Endodermal cell (in vitro differentiated cells): ENCODE measurements around the gene MYLK2. TPM values are rescaled to one million over a fixed set of nuclear protein-coding genes. Genes with fewer than 3 reads are reported as not detected.

ENCODE experiments used
- DNase-seq: peaks from one replicate; pipeline ENCODE4 v3.0.0-alpha.2; 2017
- H3K27ac ChIP-seq: 2 replicates; pipeline ENCODE4 v1.5.1; 2013; ENCODE audit warnings: mild to moderate bottlenecking, low read depth, low read length, moderate library complexity
- H3K27me3 ChIP-seq: 2 replicates; pipeline ENCODE4 v1.6.1; 2013; ENCODE audit warnings: mild to moderate bottlenecking, low read length, moderate library complexity; ENCODE audit not compliant: insufficient read depth, control insufficient read depth, poor library complexity, severe bottlenecking
- H3K36me3 ChIP-seq: 2 replicates; pipeline ENCODE4 v1.7.0; 2013; ENCODE audit warnings: mild to moderate bottlenecking, low read length, moderate library complexity; ENCODE audit not compliant: control insufficient read depth, insufficient read depth
- H3K4me1 ChIP-seq: one replicate; pipeline ENCODE4 v1.7.0; 2013; ENCODE audit warnings: low read length; ENCODE audit not compliant: control insufficient read depth, insufficient read depth
- H3K4me3 ChIP-seq: 2 replicates; pipeline ENCODE4 v1.5.1; 2013; ENCODE audit warnings: mild to moderate bottlenecking, low read length, moderate library complexity
- H3K9ac ChIP-seq: 2 replicates; pipeline ENCODE4 v1.6.1; 2013; ENCODE audit warnings: mild to moderate bottlenecking, low read length, moderate library complexity; ENCODE audit not compliant: poor library complexity, severe bottlenecking; ENCODE audit errors: extremely low read depth
- H3K9me3 ChIP-seq: 2 replicates; pipeline ENCODE4 v1.6.1; 2013; ENCODE audit warnings: mild to moderate bottlenecking, low read length, moderate library complexity; ENCODE audit not compliant: control insufficient read depth
- H3K27ac Mint-ChIP-seq: 2 replicates; pipeline ENCODE4 v1.8.0; 2020; ENCODE audit warnings: mixed read lengths
- H3K27me3 Mint-ChIP-seq: 2 replicates; pipeline ENCODE4 v1.8.0; 2021; ENCODE audit warnings: mild to moderate bottlenecking, mixed read lengths; ENCODE audit not compliant: insufficient read depth
- H3K36me3 Mint-ChIP-seq: 2 replicates; pipeline ENCODE4 v1.8.0; 2020; ENCODE audit warnings: low read depth, mixed read lengths
- H3K4me1 Mint-ChIP-seq: 2 replicates; pipeline ENCODE4 v1.8.0; 2020; ENCODE audit warnings: mixed read lengths
- H3K4me3 Mint-ChIP-seq: 2 replicates; pipeline ENCODE4 v1.8.0; 2020; ENCODE audit warnings: mild to moderate bottlenecking, moderate library complexity, mixed read lengths
- H3K9me3 Mint-ChIP-seq: 2 replicates; pipeline ENCODE4 v1.8.0; 2020; ENCODE audit warnings: mild to moderate bottlenecking, mixed read lengths
- WGBS, 2 experiments: methylation state at CpG; one replicate each; pipeline versions ENCODE4 v1.1.5 to v1.1.7; 2013; ENCODE audit warnings: missing lambda C conversion rate in 2 of 2, mixed read lengths in 1 of 2; ENCODE audit not compliant: insufficient coverage in 1 of 2, insufficient read length in 1 of 2; 5-methylcytosine and 5-hydroxymethylcytosine counted together
- total RNA-seq, 2 donors: library from RNA; stranded (reverse); fragmentation: NEBNext Ultra II Directional in 1 of 2; extraction: Animal tissue kit (Norgen Biotek cat#: 25700) in 1 of 2; gene quantifications; 2 replicates in 1 of 2; 3 replicates in 1 of 2; pipeline ENCODE4 v1.2.1, GENCODE V29; 2021
- TF ChIP-seq, protein P1 (sequence below): fragments of 200-600 bp; sonication (generic); conservative IDR thresholded peaks from 2 replicates; pipeline ENCODE4 v1.5.0; 2021; ENCODE audit warnings: antibody characterized with exemption, mild to moderate bottlenecking

The MYLK2 gene
- total RNA-seq, 2 donors from 2014 or later, result 0.20 to 0.29 TPM

DNA sequence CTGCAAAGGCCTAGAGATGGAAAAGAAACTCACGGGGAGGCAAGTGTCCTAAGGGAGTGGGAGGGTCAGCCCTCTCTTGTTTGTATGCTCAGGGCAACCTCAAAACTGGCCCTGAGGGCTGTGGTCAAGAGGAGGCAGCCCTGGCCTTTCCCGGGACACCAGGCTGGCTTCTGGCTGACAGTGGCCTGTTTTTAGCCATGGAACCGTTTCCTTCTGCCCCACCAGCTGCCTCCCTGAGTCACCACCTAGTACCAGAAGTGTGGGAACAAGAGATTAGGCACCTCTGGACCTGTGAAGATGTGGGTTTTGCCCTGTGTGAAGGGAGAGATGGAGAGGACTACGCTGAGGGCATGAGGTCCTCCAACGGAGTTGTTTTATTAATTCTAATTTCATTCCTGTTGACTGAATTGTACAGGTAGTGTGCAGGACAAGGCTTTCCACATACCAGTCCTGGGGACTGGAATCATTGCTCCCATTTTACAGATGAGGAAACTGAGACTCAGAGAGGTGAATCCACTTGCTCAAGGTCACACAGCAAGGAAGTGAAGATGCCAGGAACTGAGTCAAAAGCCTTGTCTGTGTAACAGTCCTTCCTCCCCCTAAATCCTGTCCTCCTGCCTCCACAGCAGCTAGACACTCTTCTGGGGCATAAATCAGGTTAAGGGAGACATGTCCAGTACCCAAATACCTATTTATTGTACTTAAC is 20.8 kb downstream of the MYLK2 start:
- Mint-ChIP-seq H3K27ac (no peak overlapping the region), H3K9me3 (no peaks in the 10 kb centered on the region), H3K4me1 (peaks cover 18% of the 10 kb centered on the region), H3K36me3 (no peaks in the 10 kb centered on the region), H3K27me3 (no peaks in the 10 kb centered on the region), H3K4me3 (no peak overlapping the region)
- Histone ChIP-seq H3K9ac (no peak overlapping the region), H3K4me3 (no peak overlapping the region), H3K27ac (no peak overlapping the region), H3K36me3 (no peaks in the 10 kb centered on the region), H3K4me1 (peaks cover 5% of the 10 kb centered on the region), H3K27me3 (no peaks in the 10 kb centered on the region), H3K9me3 (no peaks in the 10 kb centered on the region)
- TF ChIP-seq, protein P1, sequence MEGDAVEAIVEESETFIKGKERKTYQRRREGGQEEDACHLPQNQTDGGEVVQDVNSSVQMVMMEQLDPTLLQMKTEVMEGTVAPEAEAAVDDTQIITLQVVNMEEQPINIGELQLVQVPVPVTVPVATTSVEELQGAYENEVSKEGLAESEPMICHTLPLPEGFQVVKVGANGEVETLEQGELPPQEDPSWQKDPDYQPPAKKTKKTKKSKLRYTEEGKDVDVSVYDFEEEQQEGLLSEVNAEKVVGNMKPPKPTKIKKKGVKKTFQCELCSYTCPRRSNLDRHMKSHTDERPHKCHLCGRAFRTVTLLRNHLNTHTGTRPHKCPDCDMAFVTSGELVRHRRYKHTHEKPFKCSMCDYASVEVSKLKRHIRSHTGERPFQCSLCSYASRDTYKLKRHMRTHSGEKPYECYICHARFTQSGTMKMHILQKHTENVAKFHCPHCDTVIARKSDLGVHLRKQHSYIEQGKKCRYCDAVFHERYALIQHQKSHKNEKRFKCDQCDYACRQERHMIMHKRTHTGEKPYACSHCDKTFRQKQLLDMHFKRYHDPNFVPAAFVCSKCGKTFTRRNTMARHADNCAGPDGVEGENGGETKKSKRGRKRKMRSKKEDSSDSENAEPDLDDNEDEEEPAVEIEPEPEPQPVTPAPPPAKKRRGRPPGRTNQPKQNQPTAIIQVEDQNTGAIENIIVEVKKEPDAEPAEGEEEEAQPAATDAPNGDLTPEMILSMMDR, result no peak
- DNase-seq, result no peak
- WGBS, 2 experiments, result 83 to 89% methylated on average over 2 to 5 of the region's 5 CpGs

- H3K27me3 Mint-ChIP-seq, result no peaks in the 10 kb centered on the region
- peak overlapping the region; percentile 94 for H3K27ac ChIP-seq
- H3K27me3 ChIP-seq, result no peaks in the 10 kb centered on the region
- H3K27ac Mint-ChIP-seq, result peak overlapping the region; percentile 75
- no peaks in the 10 kb centered on the region for H3K9me3 Mint-ChIP-seq
- no peaks in the 10 kb centered on the region for H3K36me3 Mint-ChIP-seq
- no peak overlapping the region for H3K4me3 ChIP-seq
- 84 to 92% methylated on average over 12 to 15 of the region's 15 CpGs for WGBS, 2 experiments
- TF ChIP-seq, protein P1, result no peak
- H3K4me1 ChIP-seq, result peaks cover 5% of the 10 kb centered on the region
- H3K9me3 ChIP-seq, result no peaks in the 10 kb centered on the region
- no peaks in the 10 kb centered on the region for H3K36me3 ChIP-seq
- no peak overlapping the region for H3K4me3 Mint-ChIP-seq
- peaks cover 18% of the 10 kb centered on the region for H3K4me1 Mint-ChIP-seq
- DNase-seq, result no peak
- H3K9ac ChIP-seq, result no peak overlapping the region
Observed at GRCh38 chr20:31840906-31841816, 22.0 kb downstream of the MYLK2 start.

GRCh38 chr20:31841928-31842327 is 22.8 kb downstream of the MYLK2 start:
- peak overlapping the region; percentile 94 for H3K27ac ChIP-seq
- no peaks in the 10 kb centered on the region for H3K36me3 Mint-ChIP-seq
- no peak overlapping the region for H3K4me3 ChIP-seq
- H3K27me3 Mint-ChIP-seq, result peaks cover 4% of the 10 kb centered on the region
- no peaks in the 10 kb centered on the region for H3K36me3 ChIP-seq
- no peaks in the 10 kb centered on the region for H3K27me3 ChIP-seq
- peaks cover 5% of the 10 kb centered on the region for H3K4me1 ChIP-seq
- H3K9me3 ChIP-seq, result no peaks in the 10 kb centered on the region
- no peak for DNase-seq
- no peaks in the 10 kb centered on the region for H3K9me3 Mint-ChIP-seq
- 88 to 100% methylated on average over 1 to 8 of the region's 8 CpGs for WGBS, 2 experiments
- TF ChIP-seq, protein P1, result no peak
- peaks cover 18% of the 10 kb centered on the region for H3K4me1 Mint-ChIP-seq
- H3K4me3 Mint-ChIP-seq, result no peak overlapping the region
- no peak overlapping the region for H3K27ac Mint-ChIP-seq
- H3K9ac ChIP-seq, result no peak overlapping the region
